Mucosa of stomach (tissue), 1 donor: ENCODE data around the gene TSHZ2.
"Not testable (repeated sequence)": the region's sequence is repeated elsewhere in the genome, so short reads cannot be mapped to it uniquely, and the experiment has no call there.

Experiments
- H3K27me3 ChIP-seq: one replicate; pipeline ENCODE4 v1.7.0; 2013; ENCODE audit warnings: mild to moderate bottlenecking, low read length; ENCODE audit not compliant: control insufficient read depth, insufficient read depth
- H3K36me3 ChIP-seq: one replicate; pipeline ENCODE4 v1.7.0; 2013; ENCODE audit warnings: low read length; ENCODE audit not compliant: control insufficient read depth, insufficient read depth
- H3K4me1 ChIP-seq: one replicate; pipeline ENCODE4 v1.7.0; 2013; ENCODE audit warnings: mild to moderate bottlenecking, low read length; ENCODE audit not compliant: control insufficient read depth, insufficient read depth
- H3K4me3 ChIP-seq: one replicate; pipeline ENCODE4 v1.7.0; 2013; ENCODE audit warnings: low read length
- H3K9ac ChIP-seq: one replicate; pipeline ENCODE4 v1.7.0; 2013; ENCODE audit warnings: mild to moderate bottlenecking, low read length, moderate library complexity
- H3K9me3 ChIP-seq: one replicate; pipeline ENCODE4 v1.7.0; 2013; ENCODE audit warnings: mild to moderate bottlenecking, low read length, moderate library complexity; ENCODE audit not compliant: control insufficient read depth
- donor health status: Pancreatic carcinoma.

The TSHZ2 gene

DNA sequence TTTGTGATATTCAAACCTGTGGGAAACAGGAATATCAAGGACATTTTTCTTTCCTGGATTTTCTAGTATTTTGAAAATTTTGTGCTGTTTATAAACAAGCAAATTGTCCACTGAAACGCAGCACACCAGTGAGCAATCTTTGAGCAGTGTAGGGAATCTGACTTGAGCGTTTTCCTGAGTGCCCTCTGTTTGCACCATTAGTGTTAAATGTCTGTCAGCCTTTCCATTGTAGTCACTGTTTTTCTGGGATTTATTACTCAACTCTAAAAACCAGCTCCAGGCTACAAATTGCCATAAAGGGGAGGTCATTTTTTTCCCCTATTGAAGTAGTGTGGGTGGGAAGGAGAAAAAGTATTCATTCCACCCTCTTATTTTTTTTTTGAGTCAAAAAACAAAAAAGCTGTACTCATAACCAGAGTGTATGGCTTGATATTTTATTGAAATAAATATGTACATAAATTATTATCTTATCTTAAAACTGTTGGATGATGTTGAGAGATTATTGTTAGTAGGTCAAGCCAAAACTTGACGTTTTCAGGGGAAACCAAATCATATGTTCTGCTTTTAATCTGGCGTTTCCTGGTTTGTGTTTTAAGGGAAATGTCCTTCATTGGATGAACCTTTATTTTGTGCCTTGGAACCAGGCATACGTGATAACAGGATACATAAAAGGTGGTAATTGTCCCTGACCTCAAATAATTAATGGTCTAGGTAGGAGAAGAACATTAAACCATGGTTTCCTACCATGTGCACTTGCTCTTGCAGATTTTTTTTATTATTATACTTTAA lies 51.8 kb downstream of the TSHZ2 start:
- H3K9me3 ChIP-seq, result no peaks in the 10 kb centered on the region
- H3K4me1 ChIP-seq, result no peaks in the 10 kb centered on the region
- no peaks in the 10 kb centered on the region for H3K27me3 ChIP-seq
- H3K4me3 ChIP-seq, result no peak overlapping the region
- no peak overlapping the region for H3K9ac ChIP-seq
- H3K36me3 ChIP-seq, result no peaks in the 10 kb centered on the region

DNA sequence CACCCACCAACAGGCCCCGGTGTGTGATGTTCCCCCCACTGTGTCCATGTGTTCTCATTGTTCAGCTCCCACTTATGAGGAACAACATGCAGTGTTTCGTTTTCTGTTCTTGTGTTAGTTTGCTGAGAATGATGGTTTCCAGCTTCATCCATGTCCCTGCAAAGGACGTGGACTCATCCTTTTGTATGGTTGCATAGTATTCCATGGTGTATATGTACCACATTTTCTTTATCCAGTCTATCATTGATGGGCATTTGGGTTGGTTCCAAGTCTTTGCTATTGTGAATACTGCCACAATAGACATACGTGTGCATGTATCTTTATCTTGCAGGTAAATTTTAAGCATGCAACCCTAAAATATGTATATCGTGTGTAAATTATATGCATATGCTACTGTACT lies 52.5 kb downstream of the TSHZ2 start:
- not testable (repeated sequence) for H3K9me3 ChIP-seq, H3K27me3 ChIP-seq, H3K4me1 ChIP-seq, H3K4me3 ChIP-seq, H3K36me3 ChIP-seq, H3K9ac ChIP-seq

DNA sequence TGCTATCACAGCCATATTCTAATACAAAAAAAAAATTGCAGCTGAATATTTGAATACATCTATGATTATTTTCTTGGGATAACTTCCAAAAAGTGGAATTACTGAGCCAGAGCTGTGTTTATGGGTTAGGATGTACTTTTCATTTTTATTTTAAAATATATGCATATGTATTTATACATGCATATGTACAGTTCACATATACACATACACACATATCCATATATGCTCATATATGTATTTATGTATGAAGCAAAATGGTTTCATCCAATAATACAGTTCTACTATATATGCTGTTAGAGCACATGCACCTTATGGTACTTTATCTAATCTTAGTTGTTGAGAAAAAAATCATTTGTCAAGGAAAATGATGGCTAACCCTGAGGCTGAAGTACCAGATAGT lies 54.9 kb downstream of the TSHZ2 start:
- H3K9ac ChIP-seq, result no peak overlapping the region
- no peaks in the 10 kb centered on the region for H3K27me3 ChIP-seq
- H3K4me3 ChIP-seq, result no peak overlapping the region
- H3K9me3 ChIP-seq, result no peaks in the 10 kb centered on the region
- H3K4me1 ChIP-seq, result no peaks in the 10 kb centered on the region
- no peaks in the 10 kb centered on the region for H3K36me3 ChIP-seq

DNA sequence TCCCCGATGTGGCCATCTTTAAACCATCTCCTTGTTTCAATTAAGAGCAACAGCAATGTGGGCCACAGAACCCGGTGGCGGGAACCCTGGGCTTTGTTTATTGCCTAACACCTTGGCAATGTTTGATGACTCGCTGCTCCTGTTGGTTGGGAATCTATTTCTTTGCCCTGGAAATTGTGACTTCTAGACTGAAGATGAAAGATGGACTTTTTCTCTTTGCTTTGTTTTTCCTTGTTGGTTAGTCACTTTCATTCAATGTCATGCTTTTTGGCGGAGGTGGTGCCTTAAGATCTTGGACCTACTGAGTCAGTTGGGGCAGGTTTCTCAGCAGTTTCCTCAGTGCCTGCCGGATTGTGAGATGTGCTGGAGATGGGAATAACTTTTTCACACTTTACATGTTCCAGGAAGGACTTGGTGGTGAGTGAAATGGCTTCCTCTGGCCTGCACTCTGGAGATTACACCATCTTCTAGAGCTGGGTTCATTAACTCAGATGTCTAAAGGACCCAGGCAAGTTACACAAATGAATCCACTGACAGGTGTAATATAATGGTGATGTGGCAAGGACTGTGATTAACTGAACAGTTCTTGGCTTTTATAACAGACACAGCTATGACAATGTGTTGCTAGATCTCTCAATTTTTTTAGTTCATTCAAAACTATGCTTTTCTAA lies 56.3 kb downstream of the TSHZ2 start:
- H3K4me3 ChIP-seq, result no peak overlapping the region
- H3K4me1 ChIP-seq, result no peaks in the 10 kb centered on the region
- no peaks in the 10 kb centered on the region for H3K36me3 ChIP-seq
- H3K27me3 ChIP-seq, result no peaks in the 10 kb centered on the region
- H3K9ac ChIP-seq, result no peak overlapping the region
- no peaks in the 10 kb centered on the region for H3K9me3 ChIP-seq

DNA sequence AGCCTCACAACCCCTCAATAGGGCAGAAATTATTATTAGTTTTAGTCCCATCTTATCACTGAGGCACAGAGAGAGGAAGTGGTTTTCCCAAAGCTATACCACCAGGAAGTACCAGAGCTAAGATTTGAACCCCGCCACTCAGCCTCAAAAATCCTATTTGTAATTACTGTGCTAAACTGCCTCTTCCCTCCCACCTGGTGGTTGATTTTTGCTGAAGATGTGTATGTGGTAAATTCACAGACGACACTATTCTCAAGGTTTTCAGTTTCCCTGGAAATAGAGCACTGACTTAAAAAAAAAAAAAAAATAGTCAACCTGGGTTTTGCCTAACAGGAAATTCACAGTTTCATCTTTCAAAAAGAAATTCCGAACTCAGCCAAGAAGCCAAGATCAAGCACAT lies 57.9 kb downstream of the TSHZ2 start:
- H3K4me1 ChIP-seq, result no peaks in the 10 kb centered on the region
- H3K9me3 ChIP-seq, result no peaks in the 10 kb centered on the region
- no peaks in the 10 kb centered on the region for H3K27me3 ChIP-seq
- H3K9ac ChIP-seq, result no peak overlapping the region
- no peak overlapping the region for H3K4me3 ChIP-seq
- no peaks in the 10 kb centered on the region for H3K36me3 ChIP-seq

DNA sequence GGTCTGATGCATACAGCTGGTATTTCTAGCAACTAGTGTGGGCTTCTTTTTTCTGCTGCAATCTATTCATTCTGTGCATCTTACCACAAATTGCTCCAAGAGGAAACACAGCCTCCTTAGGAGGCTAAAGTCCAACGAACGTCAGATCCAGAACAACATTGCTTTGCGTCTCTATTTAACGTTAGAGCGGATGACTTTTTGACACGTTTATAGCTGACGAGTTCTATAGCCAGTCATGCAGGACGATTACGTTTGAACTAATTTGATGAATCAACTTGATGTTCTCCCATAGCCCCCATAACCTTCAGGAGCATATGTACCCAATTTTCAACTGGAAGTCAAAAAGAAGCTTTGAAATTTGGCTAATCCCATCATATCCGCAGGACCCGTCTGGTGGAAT lies 59.9 kb downstream of the TSHZ2 start:
- no peaks in the 10 kb centered on the region for H3K36me3 ChIP-seq
- H3K4me1 ChIP-seq, result no peaks in the 10 kb centered on the region
- H3K27me3 ChIP-seq, result no peaks in the 10 kb centered on the region
- H3K9ac ChIP-seq, result no peak overlapping the region
- H3K4me3 ChIP-seq, result no peak overlapping the region
- no peaks in the 10 kb centered on the region for H3K9me3 ChIP-seq

DNA sequence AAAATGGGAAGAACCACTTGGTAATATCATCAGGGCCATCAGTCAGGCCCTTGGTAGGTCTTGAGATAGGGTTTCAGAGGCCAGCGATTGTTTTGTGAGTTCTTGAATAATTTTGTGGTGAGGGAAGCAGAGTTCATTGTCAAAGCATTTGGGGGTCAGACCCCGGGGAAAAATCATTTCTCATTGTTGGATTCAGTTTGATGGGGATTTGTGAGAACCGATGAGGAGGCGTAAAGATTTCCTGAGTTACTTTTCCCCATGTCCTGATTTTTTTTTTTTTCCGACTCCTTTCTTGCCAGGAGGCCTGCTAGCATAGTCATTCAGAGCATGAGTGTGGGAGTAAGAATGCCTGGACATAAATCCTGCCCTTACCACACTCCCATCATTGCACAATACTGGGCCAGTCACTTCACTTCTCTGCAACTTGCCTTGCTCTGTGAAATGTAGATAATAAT lies 60.3 kb downstream of the TSHZ2 start:
- Histone ChIP-seq H3K9me3 (no peaks in the 10 kb centered on the region), H3K36me3 (no peaks in the 10 kb centered on the region), H3K4me1 (no peaks in the 10 kb centered on the region), H3K9ac (no peak overlapping the region), H3K4me3 (no peak overlapping the region), H3K27me3 (no peaks in the 10 kb centered on the region)

DNA sequence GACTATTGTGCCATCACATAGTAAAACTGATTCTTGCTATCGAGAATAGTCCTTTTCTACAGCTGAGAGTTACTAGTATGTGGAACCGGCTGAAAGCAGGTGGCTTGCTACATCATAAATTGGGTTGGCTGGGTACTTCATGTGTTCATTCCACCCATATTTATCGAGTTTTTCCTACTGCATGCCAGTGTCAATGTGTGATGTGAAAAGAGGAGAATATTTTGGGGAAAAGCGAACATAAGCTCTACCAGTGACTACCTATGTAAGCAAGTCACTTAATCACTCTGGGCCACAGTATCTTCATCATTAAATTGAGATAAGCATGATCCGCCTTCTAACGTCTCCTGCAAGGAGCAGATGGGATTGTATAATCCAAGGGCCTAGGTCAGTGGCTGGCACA lies 61.0 kb downstream of the TSHZ2 start:
- Histone ChIP-seq H3K36me3 (no peaks in the 10 kb centered on the region), H3K9me3 (no peaks in the 10 kb centered on the region), H3K4me1 (no peaks in the 10 kb centered on the region), H3K9ac (no peak overlapping the region), H3K4me3 (no peak overlapping the region), H3K27me3 (no peaks in the 10 kb centered on the region)

DNA sequence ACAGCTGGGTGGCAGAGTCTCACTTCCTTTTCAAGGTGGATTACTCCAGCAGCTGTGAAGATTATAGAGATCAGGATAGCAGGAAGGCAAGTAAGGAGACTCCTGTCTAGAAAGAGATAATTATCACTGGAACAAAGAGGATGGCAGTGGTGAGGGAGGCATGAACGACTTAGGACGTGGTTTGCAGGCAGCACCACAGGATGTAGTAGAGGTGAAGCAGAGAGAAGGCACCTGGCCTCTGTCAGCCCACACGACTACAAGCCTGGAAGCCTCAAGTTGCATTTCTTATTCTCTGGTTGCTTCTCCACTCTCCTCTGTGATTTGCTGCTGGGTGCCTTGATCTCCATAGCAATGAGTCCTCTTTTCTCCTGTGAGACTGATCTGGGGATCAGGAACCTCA lies 62.7 kb downstream of the TSHZ2 start:
- Histone ChIP-seq H3K9me3 (no peaks in the 10 kb centered on the region), H3K27me3 (no peaks in the 10 kb centered on the region), H3K4me3 (no peak overlapping the region), H3K36me3 (no peaks in the 10 kb centered on the region), H3K9ac (no peak overlapping the region), H3K4me1 (no peaks in the 10 kb centered on the region)

DNA sequence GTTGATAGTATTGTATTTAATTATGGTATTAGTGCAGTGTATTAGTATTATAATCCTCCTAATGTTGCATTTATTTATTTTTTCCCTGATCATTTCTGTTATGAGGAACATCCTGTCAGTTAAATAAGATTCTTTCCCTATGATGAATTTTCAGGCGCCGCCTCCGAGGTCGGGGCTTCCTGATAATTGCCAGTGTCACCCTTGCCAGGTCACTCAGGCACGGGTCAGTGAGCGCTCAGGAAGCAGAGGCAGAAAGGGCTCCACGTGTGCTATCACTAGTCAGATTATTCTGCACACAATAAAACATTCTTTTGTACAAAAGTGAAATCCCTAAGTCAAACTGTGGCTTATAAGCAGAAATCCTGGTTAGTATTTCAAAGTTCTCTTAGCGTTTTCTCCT lies 64.8 kb downstream of the TSHZ2 start:
- Histone ChIP-seq H3K9ac (no peak overlapping the region), H3K36me3 (no peaks in the 10 kb centered on the region), H3K27me3 (no peaks in the 10 kb centered on the region), H3K4me1 (no peaks in the 10 kb centered on the region), H3K4me3 (no peak overlapping the region), H3K9me3 (no peaks in the 10 kb centered on the region)

DNA sequence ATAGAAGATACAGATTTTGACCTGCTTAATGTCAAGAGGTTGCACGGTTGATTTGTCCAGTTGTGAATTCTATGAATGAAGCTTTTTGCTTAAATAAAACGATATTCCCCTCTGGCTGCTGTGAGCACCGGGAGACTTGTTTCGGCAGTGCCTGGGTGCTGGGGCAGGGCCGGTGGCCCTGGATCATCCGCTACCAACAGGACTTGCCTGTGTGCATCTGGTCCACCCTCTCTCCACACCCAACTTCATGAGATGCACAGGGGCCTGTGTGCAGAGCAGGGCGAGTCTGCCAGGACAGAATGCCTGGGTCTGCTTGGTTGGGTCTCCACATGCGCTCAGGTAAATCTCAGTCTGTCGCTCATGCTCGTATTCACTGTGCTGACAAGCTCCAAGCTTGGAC lies 65.5 kb downstream of the TSHZ2 start:
- H3K27me3 ChIP-seq, result no peaks in the 10 kb centered on the region
- H3K9me3 ChIP-seq, result no peaks in the 10 kb centered on the region
- H3K4me1 ChIP-seq, result no peaks in the 10 kb centered on the region
- H3K9ac ChIP-seq, result no peak overlapping the region
- H3K4me3 ChIP-seq, result no peak overlapping the region
- H3K36me3 ChIP-seq, result no peaks in the 10 kb centered on the region

DNA sequence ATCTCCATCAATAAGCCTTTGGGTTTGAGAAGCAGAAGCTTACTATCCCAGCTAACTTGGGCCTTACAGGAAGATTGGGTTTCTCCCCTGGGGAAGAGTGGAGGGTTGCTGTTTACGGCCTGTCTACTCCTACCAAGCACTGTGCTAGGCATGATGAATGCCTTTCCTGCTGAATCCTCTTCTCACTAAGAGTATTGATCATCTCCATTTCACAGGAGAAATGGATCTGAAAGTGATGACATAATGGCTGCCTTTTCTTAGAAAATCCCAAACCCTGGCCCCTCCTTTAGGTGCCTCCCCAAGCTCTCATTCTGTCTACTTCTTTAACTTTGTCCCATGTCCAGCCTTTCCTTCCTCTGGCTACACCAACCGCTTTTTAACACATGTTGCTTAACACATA lies 66.1 kb downstream of the TSHZ2 start:
- Histone ChIP-seq H3K36me3 (no peaks in the 10 kb centered on the region), H3K9me3 (no peaks in the 10 kb centered on the region), H3K9ac (no peak overlapping the region), H3K4me3 (no peak overlapping the region), H3K27me3 (no peaks in the 10 kb centered on the region), H3K4me1 (no peaks in the 10 kb centered on the region)
